Activated naive CD8-positive, alpha-beta T cell treated with anti-CD3 and anti-CD28 coated beads, Interleukin-2, amount 10 ng/mL, durations not matched to agents 7 days and 5 days (primary cell): ENCODE results near the gene SLC5A11. TPM values are rescaled to one million over a fixed set of nuclear protein-coding genes. Genes with fewer than 3 reads are reported as not detected.
"Not testable (repeated sequence)": the region's sequence is repeated elsewhere in the genome, so short reads cannot be mapped to it uniquely, and the experiment has no call there.

Experiments used
- ATAC-seq: fragments of 150-1000 bp; cut with Tn5 transposase; one replicate; pipeline ENCODE4 v1.10.0; 2021; ENCODE audit warnings: low read depth, moderate library complexity
- POLR2A ChIA-PET: fragments of 350-600 bp; sonication (Branson Sonifier 250); formaldehyde crosslinking; loops from one replicate; lab custom pipeline; 2021; ENCODE audit warnings: antibody characterized with exemption; lab: Charles Lee
- DNase-seq: peaks from one replicate; pipeline ENCODE4 v3.0.0; 2021
- H3K27ac Mint-ChIP-seq: one replicate; pipeline ENCODE4 v1.8.0; 2022; ENCODE audit warnings: mild to moderate bottlenecking, mixed read lengths
- H3K27me3 Mint-ChIP-seq: one replicate; pipeline ENCODE4 v1.8.0; 2022; ENCODE audit warnings: mild to moderate bottlenecking, moderate library complexity, mixed read lengths
- H3K36me3 Mint-ChIP-seq: one replicate; pipeline ENCODE4 v1.8.0; 2021; ENCODE audit warnings: mild to moderate bottlenecking, mixed read lengths
- H3K4me1 Mint-ChIP-seq: one replicate; pipeline ENCODE4 v1.8.0; 2021; ENCODE audit warnings: mixed read lengths
- H3K4me3 Mint-ChIP-seq: one replicate; pipeline ENCODE4 v1.8.0; 2022; ENCODE audit warnings: mild to moderate bottlenecking, moderate library complexity, mixed read lengths
- H3K9me3 Mint-ChIP-seq: one replicate; pipeline ENCODE4 v1.8.0; 2021; ENCODE audit warnings: mixed read lengths
- total RNA-seq, 2 experiments: library from RNA; stranded (reverse); gene quantifications; one replicate each; pipeline ENCODE4 v1.2.3, GENCODE V29; 2021

Gene SLC5A11
- total RNA-seq, 2 experiments from 2014 or later = 0.75 TPM; not detected in 1

GRCh38 chr16:24896439-24896838, 50.7 kb downstream of the SLC5A11 start:
- POLR2A ChIA-PET = no interaction called here

GRCh38 chr16:24897522-24897921, 51.8 kb downstream of the SLC5A11 start:
- H3K36me3 Mint-ChIP-seq, ATAC-seq, DNase-seq, H3K27me3 Mint-ChIP-seq, H3K9me3 Mint-ChIP-seq, POLR2A ChIA-PET, H3K27ac Mint-ChIP-seq, H3K4me3 Mint-ChIP-seq, H3K4me1 Mint-ChIP-seq: not testable (repeated sequence)

More at GRCh38 chr16:24896439-24896838, 50.7 kb downstream of the SLC5A11 start:
- Mint-ChIP-seq H3K4me3 (no peak overlapping the region), H3K27me3 (peaks cover 7% of the 10 kb centered on the region), H3K4me1 (no peaks in the 10 kb centered on the region), H3K36me3 (no peaks in the 10 kb centered on the region), H3K27ac (no peak overlapping the region), H3K9me3 (no peaks in the 10 kb centered on the region)
- no peak for DNase-seq
- no peak for ATAC-seq

- Mint-ChIP-seq H3K4me3 (no peak overlapping the region), H3K9me3 (no peaks in the 10 kb centered on the region), H3K27me3 (peaks cover 4% of the 10 kb centered on the region), H3K4me1 (no peaks in the 10 kb centered on the region), H3K27ac (no peak overlapping the region), H3K36me3 (no peaks in the 10 kb centered on the region)
- no peak for DNase-seq
- POLR2A ChIA-PET = interaction anchor here (0.6 kb wide), 1 partner anchor 299 kb away, joined by 3 read pairs; no protein-coding TSS in a partner anchor
- no peak for ATAC-seq
Observed at GRCh38 chr16:24900230-24900629, 54.5 kb downstream of the SLC5A11 start.

- Mint-ChIP-seq H3K27me3 (peaks cover 3% of the 10 kb centered on the region), H3K27ac (no peak overlapping the region), H3K36me3 (no peaks in the 10 kb centered on the region), H3K4me3 (no peak overlapping the region), H3K9me3 (no peaks in the 10 kb centered on the region), H3K4me1 (no peaks in the 10 kb centered on the region)
- POLR2A ChIA-PET = interaction anchor here (0.6 kb wide), 1 partner anchor 200 kb away, joined by 4 read pairs; no protein-coding TSS in a partner anchor
- ATAC-seq = no peak
- DNase-seq = no peak
Observed at GRCh38 chr16:24906199-24906808, 60.5 kb downstream of the SLC5A11 start.

GRCh38 chr16:24906901-24907300, 61.1 kb downstream of the SLC5A11 start:
- Mint-ChIP-seq H3K4me3 (no peak overlapping the region), H3K27ac (no peak overlapping the region), H3K36me3 (no peaks in the 10 kb centered on the region), H3K9me3 (no peaks in the 10 kb centered on the region), H3K27me3 (peaks cover 3% of the 10 kb centered on the region), H3K4me1 (no peaks in the 10 kb centered on the region)
- no peak for DNase-seq
- ATAC-seq = no peak
- POLR2A ChIA-PET = no interaction called here

- Mint-ChIP-seq H3K9me3 (no peaks in the 10 kb centered on the region), H3K27ac (no peak overlapping the region), H3K36me3 (no peaks in the 10 kb centered on the region), H3K27me3 (peaks cover 3% of the 10 kb centered on the region), H3K4me3 (no peak overlapping the region), H3K4me1 (no peaks in the 10 kb centered on the region)
- DNase-seq (no peak), ATAC-seq (no peak)
- POLR2A ChIA-PET = no interaction called here
Observed at GRCh38 chr16:24908716-24909115, 63.0 kb downstream of the SLC5A11 start.

- Mint-ChIP-seq H3K27me3 (no peaks in the 10 kb centered on the region), H3K9me3 (no peaks in the 10 kb centered on the region), H3K36me3 (no peaks in the 10 kb centered on the region), H3K4me3 (no peak overlapping the region), H3K27ac (no peak overlapping the region), H3K4me1 (no peaks in the 10 kb centered on the region)
- no peak for DNase-seq
- POLR2A ChIA-PET = no interaction called here
- no peak for ATAC-seq
Observed at GRCh38 chr16:24909856-24910255, 64.1 kb downstream of the SLC5A11 start.

GRCh38 chr16:24915019-24915418, 69.3 kb downstream of the SLC5A11 start:
- DNase-seq = no peak
- H3K9me3 Mint-ChIP-seq = no peaks in the 10 kb centered on the region
- H3K4me3 Mint-ChIP-seq = no peak overlapping the region
- no peaks in the 10 kb centered on the region for H3K4me1 Mint-ChIP-seq
- peaks cover 7% of the 10 kb centered on the region for H3K36me3 Mint-ChIP-seq
- no peaks in the 10 kb centered on the region for H3K27me3 Mint-ChIP-seq
- POLR2A ChIA-PET = no interaction called here
- H3K27ac Mint-ChIP-seq = no peak overlapping the region
- no peak for ATAC-seq

GRCh38 chr16:24915576-24915975, 69.8 kb downstream of the SLC5A11 start:
- H3K27me3 Mint-ChIP-seq = no peaks in the 10 kb centered on the region
- ATAC-seq (no peak), DNase-seq (no peak)
- peaks cover 7% of the 10 kb centered on the region for H3K36me3 Mint-ChIP-seq
- no peak overlapping the region for H3K27ac Mint-ChIP-seq
- no peaks in the 10 kb centered on the region for H3K9me3 Mint-ChIP-seq
- no peaks in the 10 kb centered on the region for H3K4me1 Mint-ChIP-seq
- no peak overlapping the region for H3K4me3 Mint-ChIP-seq
- POLR2A ChIA-PET = no interaction called here

GRCh38 chr16:24917236-24917635, 71.5 kb downstream of the SLC5A11 start:
- no peak for ATAC-seq
- POLR2A ChIA-PET = no interaction called here
- peaks cover 17% of the 10 kb centered on the region for H3K36me3 Mint-ChIP-seq
- no peaks in the 10 kb centered on the region for H3K27me3 Mint-ChIP-seq
- no peak overlapping the region for H3K4me3 Mint-ChIP-seq
- no peak for DNase-seq
- peaks cover 12% of the 10 kb centered on the region for H3K4me1 Mint-ChIP-seq
- no peak overlapping the region for H3K27ac Mint-ChIP-seq
- no peaks in the 10 kb centered on the region for H3K9me3 Mint-ChIP-seq

- ATAC-seq (no peak), DNase-seq (no peak)
- POLR2A ChIA-PET = no interaction called here
- no peaks in the 10 kb centered on the region for H3K27me3 Mint-ChIP-seq
- no peak overlapping the region for H3K27ac Mint-ChIP-seq
- peaks cover 19% of the 10 kb centered on the region for H3K36me3 Mint-ChIP-seq
- H3K4me3 Mint-ChIP-seq = no peak overlapping the region
- H3K9me3 Mint-ChIP-seq = no peaks in the 10 kb centered on the region
- peaks cover 12% of the 10 kb centered on the region for H3K4me1 Mint-ChIP-seq
Observed at GRCh38 chr16:24917891-24918290, 72.1 kb downstream of the SLC5A11 start.

- Mint-ChIP-seq H3K4me3 (no peak overlapping the region), H3K27me3 (no peaks in the 10 kb centered on the region), H3K27ac (no peak overlapping the region), H3K4me1 (peaks cover 12% of the 10 kb centered on the region), H3K9me3 (no peaks in the 10 kb centered on the region), H3K36me3 (peaks cover 21% of the 10 kb centered on the region)
- DNase-seq (no peak), ATAC-seq (no peak)
- POLR2A ChIA-PET = no interaction called here
Observed at GRCh38 chr16:24918641-24919040, 72.9 kb downstream of the SLC5A11 start.

- no peaks in the 10 kb centered on the region for H3K9me3 Mint-ChIP-seq
- no peak overlapping the region for H3K27ac Mint-ChIP-seq
- H3K27me3 Mint-ChIP-seq = no peaks in the 10 kb centered on the region
- DNase-seq = no peak
- H3K36me3 Mint-ChIP-seq = peaks cover 21% of the 10 kb centered on the region
- H3K4me1 Mint-ChIP-seq = peaks cover 12% of the 10 kb centered on the region
- no peak overlapping the region for H3K4me3 Mint-ChIP-seq
- no peak for ATAC-seq
- POLR2A ChIA-PET = no interaction called here
Observed at GRCh38 chr16:24919536-24919935, 73.8 kb downstream of the SLC5A11 start.

- Mint-ChIP-seq H3K36me3 (peaks cover 21% of the 10 kb centered on the region), H3K9me3 (no peaks in the 10 kb centered on the region), H3K4me1 (peaks cover 12% of the 10 kb centered on the region), H3K4me3 (no peak overlapping the region), H3K27me3 (no peaks in the 10 kb centered on the region), H3K27ac (no peak overlapping the region)
- ATAC-seq (no peak), DNase-seq (no peak)
- POLR2A ChIA-PET = no interaction called here
Observed at GRCh38 chr16:24920568-24920967, 74.8 kb downstream of the SLC5A11 start.
